Renal cortical epithelial cell (primary cell): ENCODE measurements around the gene KLHDC8B. TPM values are rescaled to one million over a fixed set of nuclear protein-coding genes. Genes with fewer than 3 reads are reported as not detected.

ENCODE experiments used
- DNase-seq: peaks from one replicate; pipeline ENCODE4 v3.0.0-alpha.2; 2011; ENCODE audit warnings: low read depth
- total RNA-seq: library from RNA; depleted of rRNA; stranded (reverse); fragments of >200 nt; gene quantifications from 2 replicates; pipeline ENCODE4 v1.2.3, GENCODE V29; 2014

Gene KLHDC8B
- total RNA-seq, 1 donor from 2014 or later = 26.6 TPM

DNA sequence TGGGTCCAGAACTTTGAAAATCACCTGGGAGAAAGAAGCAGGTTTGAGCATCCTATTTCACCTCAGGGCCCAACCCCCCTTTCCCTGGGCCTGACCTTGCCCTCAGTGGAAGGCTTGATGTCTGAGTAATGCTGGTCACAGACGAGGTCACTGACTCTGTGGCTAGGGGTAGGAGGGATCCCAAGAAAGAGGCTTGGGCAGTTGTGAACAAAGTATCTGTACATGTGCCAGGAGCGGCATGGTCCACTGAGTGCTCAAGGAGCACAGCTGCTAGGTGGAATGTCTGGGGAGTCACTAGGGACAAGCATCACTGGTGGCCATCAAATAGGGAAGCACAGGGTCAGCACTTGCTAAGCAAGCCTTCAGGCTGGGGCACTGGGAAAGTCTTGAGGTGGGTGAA, 12.6 kb upstream of the KLHDC8B start:
- DNase-seq = peak; percentile 81

DNA sequence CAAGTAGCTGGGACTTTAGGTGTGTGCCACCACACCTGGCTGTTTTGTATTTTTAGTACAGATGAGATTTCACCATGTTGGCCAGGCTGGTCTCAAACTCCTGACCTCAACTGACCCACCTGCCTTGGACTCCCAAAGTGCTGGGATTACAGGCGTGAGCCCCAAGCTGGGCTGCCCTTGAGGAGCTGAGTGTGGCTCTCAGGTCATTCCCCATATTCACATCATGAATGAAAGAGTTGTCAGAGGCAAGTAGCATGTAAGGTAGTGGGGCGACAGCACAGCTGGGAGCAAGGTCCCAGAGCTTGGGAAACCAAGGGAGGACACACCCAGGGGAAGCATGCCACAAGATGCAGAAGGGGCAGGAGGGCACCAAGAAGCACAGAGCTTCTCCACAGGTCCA, 10.2 kb upstream of the KLHDC8B start:
- DNase-seq = no peak

DNA sequence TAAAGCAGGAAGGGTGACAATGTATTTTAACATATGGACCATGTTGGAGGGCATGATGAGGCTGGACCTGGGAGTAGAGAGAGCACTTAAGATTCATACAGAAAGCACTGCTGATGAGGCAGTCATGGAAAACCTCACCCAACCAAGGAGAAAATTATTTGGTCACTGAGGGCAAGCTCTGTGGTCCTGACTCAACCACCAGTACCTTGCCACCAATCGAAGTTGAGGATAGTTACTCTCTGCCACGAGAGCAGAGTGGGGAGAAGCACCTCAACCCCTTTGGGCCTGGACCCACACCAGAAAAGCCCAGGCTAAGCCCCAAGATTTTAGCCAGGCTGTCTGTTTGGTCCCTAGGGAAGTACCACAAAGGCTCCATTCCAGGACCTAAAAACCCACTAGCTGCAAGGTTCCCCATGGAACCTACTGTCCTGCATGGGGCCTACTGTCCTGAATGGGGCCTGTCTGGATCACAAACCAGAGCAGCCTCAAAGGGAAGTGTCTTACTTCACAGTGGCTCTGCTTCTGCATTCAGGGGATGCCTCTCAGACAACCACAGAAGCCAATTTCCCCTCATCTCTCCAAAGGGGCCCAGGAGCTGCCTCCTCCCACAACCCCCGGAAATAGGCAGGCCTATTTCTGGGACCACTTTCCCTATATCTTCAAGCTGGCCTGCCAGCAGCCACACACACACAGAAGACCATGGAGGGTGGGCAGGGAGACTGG, 9.4 kb upstream of the KLHDC8B start:
- DNase-seq = no peak

DNA sequence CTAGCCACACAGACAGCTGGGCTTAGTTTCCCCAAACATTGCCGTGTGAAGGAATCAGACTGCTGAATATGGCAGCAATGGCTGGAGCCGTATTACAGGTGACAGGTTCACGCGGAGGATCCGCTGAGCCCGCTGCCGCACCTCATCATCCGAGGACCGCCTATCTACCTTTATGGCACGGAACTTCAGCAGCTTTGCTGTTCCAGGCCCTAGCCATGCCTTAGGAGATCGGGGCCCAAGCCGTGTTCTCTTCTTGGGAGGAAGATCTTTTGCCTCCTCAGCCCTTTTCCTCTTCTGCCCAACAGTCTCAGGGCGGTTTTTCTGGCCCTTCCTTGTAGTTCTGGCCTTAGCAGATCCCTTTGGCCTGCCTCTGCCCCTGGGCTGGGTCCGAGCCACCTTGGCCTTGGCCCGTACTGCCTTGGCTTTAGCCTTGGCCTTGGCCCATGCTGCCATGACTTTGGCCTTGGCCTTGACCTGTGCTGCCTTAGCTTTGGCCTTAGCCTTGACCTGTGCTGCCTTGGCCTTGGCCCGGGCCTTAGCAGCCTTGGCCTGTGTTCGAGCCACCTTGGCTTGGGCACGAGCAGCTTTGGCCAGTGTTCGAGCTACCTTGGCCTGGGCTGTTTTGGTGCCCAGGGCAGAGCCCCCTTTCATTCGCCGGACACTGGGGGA, 8.5 kb upstream of the KLHDC8B start:
- no peak for DNase-seq

DNA sequence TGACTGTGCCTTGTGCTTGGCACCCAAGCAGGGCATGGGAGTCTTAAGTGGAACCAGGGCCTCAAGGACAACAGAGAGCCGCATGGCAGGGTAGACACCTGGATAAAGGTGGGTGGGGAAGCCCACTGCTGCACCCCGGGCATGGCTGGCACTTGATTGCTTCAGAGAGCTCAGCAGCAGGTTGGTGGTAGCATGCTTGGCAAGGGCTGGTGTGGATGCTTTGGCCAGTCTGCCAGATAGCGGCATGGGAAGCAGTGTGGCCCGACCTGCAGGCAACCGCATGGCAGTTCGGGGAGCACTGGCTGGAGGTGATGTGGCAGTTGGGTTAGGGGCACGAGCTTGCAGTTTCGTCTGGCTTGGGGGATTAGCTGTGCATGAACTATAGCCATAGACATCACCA, 7.8 kb upstream of the KLHDC8B start:
- no peak for DNase-seq

DNA sequence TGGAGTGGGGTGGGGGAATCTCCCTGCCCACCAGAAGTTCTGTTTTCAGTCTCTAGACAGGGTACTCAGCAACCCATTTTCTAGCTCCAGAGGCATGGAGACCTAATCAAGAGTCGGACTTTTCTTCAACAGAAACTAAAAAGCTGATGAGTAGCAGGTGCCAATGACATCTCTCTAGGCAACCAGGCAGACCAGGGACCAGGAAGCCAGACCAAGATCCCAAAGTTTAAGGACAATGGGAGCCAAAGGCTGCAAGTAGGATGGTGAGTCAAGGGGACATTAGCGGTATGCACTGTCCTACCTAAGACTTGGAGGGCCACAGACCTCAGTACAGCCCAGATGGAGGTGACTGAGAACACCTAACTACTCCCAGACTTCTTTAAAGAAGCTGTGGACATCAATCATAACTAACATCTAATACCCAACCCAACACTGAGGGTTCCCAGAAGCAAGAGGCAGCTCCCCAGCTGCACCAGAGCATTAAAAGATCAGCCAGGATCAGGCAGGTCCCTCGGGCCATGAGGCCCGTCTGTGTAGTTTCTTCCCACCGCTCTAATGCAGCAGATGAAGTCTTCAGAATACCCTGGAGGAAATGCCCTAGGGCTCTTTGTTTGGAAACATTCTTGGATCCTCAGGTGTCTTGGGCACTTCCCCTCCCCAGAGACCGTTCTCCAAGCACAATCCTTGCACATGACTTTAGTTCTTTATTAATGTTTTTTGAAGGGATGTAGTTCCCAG, 6.2 kb upstream of the KLHDC8B start:
- DNase-seq = no peak

DNA sequence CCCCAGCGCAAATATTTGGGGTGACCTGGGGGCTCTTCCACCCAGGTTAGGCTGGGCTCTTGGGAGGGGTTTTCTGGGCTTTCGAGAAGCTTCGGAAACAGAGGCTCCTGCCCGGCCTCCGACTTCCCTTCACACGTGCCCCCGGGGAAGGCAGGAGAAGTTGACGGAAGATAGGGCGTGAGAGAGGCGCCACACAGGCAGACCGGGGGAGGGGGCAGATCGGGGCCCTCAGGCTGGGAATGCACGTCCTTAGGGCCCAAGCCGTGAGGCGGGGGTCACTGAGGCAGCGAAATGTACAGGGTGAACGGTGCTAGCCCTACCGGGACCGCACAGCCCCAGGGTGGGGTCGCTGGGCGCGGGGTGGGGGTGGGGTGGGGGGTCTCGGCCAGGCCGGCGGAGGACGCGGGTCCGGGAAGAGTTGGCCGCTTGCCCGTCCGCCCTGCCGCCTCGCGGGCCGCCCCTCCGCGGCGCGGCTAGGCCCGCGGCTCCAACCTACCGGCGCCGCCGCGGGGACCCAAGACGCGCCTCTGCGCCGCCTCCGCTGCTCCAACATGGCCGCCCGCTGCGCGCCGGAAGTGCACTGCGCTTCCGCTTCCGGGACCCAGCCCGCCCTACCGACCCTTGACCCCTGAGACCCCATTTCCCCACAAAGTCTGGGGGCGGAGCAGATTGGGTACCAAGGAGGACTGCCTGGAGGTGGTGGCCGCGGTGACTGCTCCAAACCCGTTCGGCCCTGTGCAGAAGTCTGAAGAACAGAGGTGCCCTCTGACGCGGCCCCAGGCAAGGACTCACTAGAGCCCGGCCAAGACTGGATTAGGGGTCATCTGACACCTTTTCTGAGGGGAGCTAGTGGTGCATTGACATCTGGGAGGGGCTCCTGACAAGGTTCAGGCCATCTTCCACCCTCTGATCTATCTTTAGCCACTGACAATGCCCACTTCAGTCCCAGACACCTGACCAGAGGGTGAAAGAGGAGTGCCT, 5.3 kb upstream of the KLHDC8B start, which contains the start of gene CCDC71:
Gene CCDC71, minus strand, starts transcription at position 561 of the 981 bp plus-strand sequence. CDS start 2,123 bp downstream, outside the sequence.
- DNase-seq = peak; percentile 13

DNA sequence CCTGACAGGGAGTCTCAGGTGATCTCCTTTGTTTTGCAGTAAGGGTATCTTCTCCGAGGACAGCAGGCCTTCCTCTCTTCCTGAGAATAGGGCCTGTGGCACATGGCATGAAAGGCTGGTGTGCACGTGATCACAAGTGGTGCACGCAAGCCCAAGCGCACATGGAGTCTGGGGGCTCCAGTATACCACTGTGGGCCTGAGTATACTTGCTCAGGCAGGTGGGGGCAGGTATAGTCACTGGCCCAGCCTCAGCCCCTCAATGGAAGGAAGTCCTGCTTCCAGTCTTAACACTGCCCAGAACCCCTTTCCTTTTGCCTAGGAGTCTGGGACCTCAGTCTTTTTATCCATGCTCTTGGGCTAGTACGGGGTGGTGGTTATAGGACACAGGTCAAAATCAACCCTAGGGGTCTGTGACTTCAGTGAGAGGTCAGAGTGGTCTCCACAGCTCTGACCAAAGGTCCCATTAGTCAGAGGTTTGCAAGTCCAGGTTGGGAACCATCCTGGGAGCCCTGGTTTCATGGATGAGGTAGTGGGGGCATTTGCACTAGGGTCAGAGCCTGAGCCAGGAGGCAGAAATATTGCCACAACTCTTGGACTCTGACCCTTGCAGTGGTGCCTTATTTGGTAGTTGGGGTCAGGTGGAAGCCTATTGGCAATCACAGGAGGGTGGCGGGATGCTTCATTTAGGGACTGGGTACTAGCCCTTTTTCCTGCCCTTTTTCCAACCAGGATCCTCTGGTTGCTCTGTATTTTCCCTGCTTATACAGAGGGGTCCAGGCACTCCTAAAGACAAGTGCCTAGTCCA, 4.4 kb upstream of the KLHDC8B start:
- no peak for DNase-seq

DNA sequence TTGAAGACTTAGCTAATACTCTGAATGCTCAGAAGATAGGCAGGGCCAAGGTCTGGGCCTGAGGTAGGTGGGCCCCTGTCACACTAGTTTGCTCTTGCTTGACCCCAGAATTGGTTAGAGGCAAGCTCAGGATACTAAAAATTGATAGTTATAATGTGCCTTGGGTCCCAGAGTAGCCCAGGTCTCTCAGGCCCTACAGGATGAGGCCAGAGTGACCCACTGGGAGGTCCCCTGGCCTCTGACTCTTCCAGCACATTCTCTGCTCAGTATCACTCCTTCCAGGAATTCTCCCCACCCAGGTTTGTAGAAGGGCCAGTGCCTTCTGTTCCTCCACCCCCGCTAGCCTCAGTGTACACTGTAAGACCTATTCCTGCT, 667 bp upstream of the KLHDC8B start:
- no peak for DNase-seq

DNA sequence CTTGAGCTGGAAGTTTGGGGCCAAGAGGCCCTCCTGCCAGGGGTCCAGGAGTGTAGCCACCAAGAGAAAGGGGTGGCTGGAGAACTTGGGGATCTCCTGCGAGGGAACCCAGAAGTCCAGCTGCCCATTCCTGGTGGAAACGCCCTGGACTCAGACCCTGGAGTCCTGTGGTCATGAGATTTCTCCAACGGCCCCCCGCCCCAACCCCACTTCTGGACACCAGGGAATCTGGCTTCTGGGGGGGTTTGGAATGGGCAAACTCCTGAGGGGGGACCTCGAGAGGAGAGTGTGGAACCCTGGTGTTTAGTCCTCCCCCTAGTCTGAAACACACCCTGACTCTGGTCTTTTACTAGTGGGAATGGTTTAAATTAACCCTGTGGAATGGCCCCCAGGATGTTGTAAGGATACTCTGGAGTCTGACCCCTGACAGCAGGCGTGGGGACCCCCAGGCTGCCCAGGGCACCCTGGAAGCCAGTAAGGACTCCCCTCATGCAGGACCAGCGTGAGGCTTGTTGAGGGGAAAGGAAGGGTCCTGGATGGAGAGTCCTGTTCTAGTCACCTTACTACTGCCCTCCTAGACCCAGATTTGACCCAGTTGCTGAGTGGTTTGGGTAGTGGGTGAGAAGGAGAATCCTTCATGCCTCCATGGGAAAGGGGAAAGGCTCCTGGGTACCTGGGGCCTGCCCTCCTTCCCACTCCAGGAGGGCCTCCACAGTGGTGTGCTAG, 540 bp downstream of the KLHDC8B start:
- DNase-seq = no peak

DNA sequence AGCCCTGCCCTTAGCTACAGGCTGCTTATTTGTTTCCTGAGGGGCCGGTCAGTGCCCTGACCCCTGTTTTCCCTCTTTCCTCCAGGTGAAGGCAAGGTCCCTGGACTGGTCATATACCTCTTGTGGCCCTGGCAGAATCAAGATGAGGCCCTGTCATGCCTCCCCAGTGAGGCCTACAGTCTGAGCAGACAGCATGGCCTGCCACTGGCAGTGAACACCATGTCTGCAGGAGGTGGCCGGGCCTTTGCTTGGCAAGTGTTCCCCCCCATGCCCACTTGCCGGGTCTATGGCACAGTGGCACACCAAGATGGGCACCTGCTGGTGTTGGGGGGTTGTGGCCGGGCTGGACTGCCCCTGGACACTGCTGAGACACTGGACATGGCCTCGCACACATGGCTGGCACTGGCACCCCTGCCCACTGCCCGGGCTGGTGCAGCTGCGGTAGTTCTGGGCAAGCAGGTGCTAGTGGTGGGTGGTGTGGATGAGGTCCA, 1.2 kb downstream of the KLHDC8B start:
- no peak for DNase-seq

DNA sequence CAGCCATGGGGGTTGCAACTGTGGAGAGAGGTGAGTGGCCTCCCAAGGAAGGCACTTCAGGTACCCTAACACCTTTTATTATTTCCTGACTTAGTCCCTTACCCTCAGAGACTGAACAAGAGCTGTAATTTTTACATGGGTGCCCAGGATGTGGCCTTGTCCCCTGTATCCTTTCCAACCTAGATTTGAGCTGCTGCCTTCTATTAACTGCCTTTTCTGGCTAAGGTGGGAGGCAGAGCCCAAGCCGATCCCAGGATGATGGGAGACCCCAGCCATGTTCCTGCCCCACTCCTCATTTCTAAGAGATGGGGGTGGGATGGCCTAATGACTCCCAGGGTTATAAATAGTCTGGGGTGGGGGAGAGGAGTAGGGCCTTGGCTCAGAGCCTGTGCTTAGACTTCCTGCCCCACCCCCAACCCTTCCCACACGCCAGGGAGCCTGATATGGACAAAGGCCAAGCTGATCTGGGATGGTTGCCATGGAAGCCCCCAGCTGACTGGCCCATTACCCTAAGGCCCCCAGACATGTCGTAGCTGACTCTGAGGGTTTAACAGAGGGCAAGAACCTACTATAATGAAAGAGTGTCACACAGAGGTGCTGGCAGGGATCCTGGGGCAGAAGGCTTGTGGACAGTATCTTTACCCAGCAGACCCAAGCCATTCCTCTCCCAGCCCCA, 1.9 kb downstream of the KLHDC8B start:
- DNase-seq = peak; percentile 48

DNA sequence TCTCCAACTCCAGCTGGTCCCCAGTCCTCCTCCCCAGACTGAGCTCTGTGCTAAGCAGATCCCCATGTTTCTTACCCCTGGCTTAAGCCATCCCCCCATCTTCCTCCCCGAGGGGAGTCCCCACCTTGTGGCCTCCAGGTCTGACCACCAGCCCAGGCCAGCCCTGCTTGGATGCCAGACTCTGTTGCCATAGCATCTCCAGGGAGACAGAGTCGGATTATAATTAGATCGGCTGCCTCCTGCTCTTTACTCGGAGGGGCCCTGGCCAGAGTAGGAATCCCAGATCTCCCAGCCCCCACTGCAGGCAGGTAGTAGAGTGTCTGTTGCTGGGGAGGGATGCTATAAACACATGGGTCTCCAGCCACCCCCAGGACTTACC, 2.4 kb downstream of the KLHDC8B start:
- no peak for DNase-seq

DNA sequence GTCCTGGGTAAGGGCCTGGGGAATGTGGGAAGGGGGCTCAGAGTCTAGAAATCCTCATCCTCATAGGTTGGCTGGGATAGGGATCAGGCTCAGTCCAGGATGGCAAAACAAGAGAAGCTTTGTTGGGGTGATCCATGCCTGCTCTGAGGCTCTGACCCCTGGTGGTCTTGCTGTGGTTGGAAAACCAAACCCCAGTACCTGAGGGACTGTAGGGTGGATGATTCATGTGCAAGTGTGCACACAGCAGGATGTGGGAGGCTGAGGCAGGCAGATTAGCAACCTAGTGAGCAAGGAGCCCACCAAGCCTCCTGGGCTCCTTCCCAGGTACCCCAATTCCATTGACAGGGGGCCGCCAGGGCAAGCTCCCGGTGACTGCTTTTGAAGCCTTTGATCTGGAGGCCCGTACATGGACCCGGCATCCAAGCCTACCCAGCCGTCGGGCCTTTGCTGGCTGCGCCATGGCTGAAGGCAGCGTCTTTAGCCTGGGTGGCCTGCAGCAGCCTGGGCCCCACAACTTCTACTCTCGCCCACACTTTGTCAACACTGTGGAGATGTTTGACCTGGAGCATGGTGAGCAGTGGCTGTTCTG, 3.1 kb downstream of the KLHDC8B start:
- DNase-seq = no peak

DNA sequence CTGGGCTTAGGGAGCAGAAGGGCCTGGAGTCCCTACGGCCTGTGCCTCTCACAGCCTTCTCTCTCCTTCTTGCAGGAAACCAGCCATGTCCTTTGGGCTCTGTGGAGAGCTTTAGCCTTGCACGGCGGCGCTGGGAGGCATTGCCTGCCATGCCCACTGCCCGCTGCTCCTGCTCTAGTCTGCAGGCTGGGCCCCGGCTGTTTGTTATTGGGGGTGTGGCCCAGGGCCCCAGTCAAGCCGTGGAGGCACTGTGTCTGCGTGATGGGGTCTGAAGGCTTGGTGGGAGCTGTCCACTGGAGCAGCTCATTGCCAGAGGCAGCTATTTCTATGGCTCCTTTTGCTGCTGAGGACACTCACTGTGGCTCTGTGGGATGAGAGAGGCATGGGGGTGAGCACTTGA, 4.1 kb downstream of the KLHDC8B start:
- no peak for DNase-seq

DNA sequence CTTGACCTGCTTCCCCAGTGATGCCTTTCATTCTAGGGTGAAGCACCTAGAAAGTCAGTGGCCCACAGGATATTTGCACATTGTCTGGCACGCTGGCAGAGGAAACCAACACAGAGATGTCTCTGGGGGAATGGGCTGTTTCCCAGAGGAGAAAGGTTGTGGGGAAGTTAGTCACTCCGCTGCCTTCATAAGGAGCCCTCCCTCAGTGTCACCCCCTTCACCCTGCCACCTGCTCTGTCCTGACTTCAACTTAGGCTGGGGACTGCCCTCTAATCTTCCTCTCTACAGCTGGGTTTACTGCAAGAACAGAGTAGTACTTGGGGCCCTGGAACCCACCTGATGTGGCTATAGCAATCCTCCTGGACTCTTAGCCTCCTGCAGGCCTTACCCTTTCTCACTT, 5.7 kb downstream of the KLHDC8B start:
- no peak for DNase-seq

DNA sequence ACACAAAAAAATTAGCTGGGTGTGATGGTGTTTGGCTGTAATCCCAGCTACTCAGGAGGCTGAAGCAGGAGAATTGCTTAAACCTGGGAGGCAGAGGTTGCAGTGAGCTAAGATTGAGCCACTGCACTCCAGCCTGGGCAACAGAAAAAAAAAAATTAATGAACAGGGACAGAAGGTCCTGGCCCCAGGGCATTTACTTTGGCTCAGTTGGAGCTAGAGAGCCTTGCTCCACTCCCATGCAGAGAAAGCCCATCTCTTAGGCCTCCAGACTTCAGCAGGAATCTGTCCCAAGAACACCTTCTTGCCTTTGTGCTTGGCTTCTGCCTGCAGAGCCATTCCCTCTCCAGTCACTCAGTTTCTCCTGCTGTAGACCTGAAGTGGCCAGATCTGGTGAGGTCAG, 8.7 kb downstream of the KLHDC8B start:
- no peak for DNase-seq

DNA sequence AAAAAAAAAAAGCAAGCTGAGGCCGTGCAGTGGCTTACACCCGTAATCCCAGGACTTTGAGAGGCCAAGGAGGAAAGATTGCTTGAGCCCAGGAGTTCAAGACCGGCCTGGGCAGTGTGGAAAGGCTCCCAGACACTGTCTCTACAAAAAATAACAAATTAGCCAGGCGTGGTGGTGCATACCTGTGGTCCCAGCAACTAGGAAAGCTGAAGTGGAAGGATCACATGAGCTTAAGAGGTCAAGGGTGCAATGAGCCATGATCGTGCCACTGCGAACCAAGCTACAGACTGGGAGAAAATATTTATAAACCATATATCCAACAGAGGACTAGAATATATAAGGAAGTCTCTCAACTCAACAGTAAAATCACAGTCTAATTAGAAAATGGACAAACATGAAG, 10.0 kb downstream of the KLHDC8B start:
- peak; percentile 54 for DNase-seq

DNA sequence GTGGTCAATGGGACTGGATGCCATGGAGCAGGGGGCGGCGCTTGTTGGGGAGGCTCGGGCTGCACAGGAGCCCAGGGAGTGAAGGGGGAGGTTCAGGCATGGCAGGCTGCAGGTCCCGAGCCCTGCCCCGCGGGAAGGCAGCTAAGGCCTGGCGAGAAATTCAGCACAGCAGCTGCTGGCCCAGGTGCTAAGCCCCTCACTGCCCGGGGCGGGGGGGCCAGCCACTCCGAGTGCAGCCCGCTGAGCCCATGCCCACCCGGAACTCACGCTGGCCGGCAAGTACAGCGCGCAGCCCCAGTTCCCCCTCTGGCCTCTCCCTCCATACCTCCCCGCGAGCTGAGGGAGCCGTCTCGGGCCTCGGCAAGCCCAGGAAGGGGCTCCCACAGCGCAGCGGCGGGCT, 11.3 kb downstream of the KLHDC8B start:
- no peak for DNase-seq
